OCI-LY3 (cell line): ENCODE measurements around the gene CHPF.

Experiments
- CTCF ChIP-seq: fragments of 200-600, 300-600 bp; sonication (generic); IDR thresholded peaks from 2 replicates; pipeline ENCODE4 v1.5.1; 2014; ENCODE audit warnings: antibody characterized with exemption, low read length, low read depth
- EZH2phosphoT487 ChIP-seq: fragments of 200-600 bp; shearing (Covaris generic); IDR thresholded peaks from 2 replicates; pipeline ENCODE4 v1.6.1; 2018; ENCODE audit warnings: antibody characterized with exemption, mixed run types, low read depth

GRCh38 chr2:219554350-219554749, 10.7 kb upstream of the CHPF start:
- no peak for TF ChIP-seq CTCF
- no peak for TF ChIP-seq EZH2phosphoT487
